Prostate gland (tissue), 2 donors: ENCODE results near the gene CRACR2A. TPM values are rescaled to one million over a fixed set of nuclear protein-coding genes. Genes with fewer than 3 reads are reported as not detected.

Experiments
- DNase-seq: peaks from one replicate; pipeline ENCODE4 v3.0.0-alpha.2; 2019; ENCODE audit warnings: low spot score
- H3K27ac ChIP-seq, 2 donors: fragments of 200-600 bp; sonication (generic); 2 replicates each; pipeline ENCODE4 v1.5.1; 2017 to 2019
- H3K27me3 ChIP-seq: fragments of 200-600 bp; sonication (generic); replicated peaks from 2 replicates; pipeline ENCODE4 v1.5.1; 2019; ENCODE audit not compliant: insufficient read depth
- H3K36me3 ChIP-seq, 2 donors: fragments of 200-600 bp; sonication (generic); 1 replicate in 1 of 2; 2 replicates in 1 of 2; pipeline versions ENCODE4 v1.5.1 to v1.8.1; 2017 to 2019
- H3K4me1 ChIP-seq: fragments of 200-600 bp; sonication (generic); replicated peaks from 2 replicates; pipeline ENCODE4 v1.5.1; 2019
- H3K4me3 ChIP-seq, 2 donors: fragments of 200-600 bp; sonication (generic); 2 replicates each; pipeline ENCODE4 v1.5.1; 2017 to 2019
- H3K9me3 ChIP-seq: fragments of 200-600 bp; sonication (generic); 2 replicates; pipeline ENCODE4 v1.5.1; 2017
- POLR2A ChIP-seq: fragments of 450-650 bp; IDR thresholded peaks from one replicate; pipeline ENCODE4 v1.6.1; 2016; ENCODE audit warnings: antibody characterized with exemption, mild to moderate bottlenecking
- POLR2AphosphoS5 ChIP-seq: sonication (generic); formaldehyde crosslinking; IDR thresholded peaks from one replicate; pipeline ENCODE4 v1.6.1; 2017; ENCODE audit warnings: antibody characterized with exemption
- WGBS: methylation state at CpG from one replicate; pipeline ENCODE4 v1.1.5; 2018; 5-methylcytosine and 5-hydroxymethylcytosine counted together
- intact Hi-C: fragments of 100-400 bp; cut with DNase I; formaldehyde crosslinking; loops from one replicate; pipeline ENCODE4 v1.14.2; 2022
- total RNA-seq, 2 donors: library from RNA; depleted of rRNA; stranded (reverse); fragments of >200 nt; gene quantifications; one replicate each; pipeline ENCODE4 v1.1.0, GENCODE V29; 2016
- TF ChIP-seq, protein P1 (sequence below), 4 experiments: fragments of 200-600 bp in 2 of 4; fragments of 450-650 bp in 2 of 4; sonication (generic) in 2 of 4; IDR thresholded peaks; 1 replicate in 3 of 4; 2 replicates in 1 of 4; pipeline ENCODE4 v1.5.1; 2016 to 2019; ENCODE audit warnings: antibody characterized with exemption in 4 of 4, mild to moderate bottlenecking in 2 of 4, moderate library complexity in 2 of 4

CRACR2A gene
- total RNA-seq, 2 donors from 2014 or later: 21.6 to 39.1 TPM

DNA sequence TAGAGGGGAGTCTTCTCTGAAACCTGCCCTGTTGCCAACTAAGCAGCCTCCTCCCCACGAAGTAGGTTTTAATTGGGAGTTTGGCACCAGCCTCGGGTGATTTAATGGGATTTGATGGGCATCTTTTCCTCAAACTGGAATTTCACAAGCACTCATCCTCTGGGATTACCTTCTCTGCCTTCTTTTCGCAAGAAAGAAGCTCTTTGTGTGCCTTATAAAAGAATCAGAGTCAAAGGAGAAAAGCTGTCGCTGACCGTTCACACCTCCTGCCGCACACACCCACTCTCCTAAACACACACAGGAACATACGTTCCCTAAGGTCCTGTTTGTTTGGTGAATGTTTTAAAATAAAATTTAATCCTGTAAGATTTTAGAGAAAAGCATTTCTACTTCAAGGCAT, 177.9 kb downstream of the CRACR2A start:
- Histone ChIP-seq H3K4me3 (no peak overlapping the region), H3K36me3 (no peaks in the 10 kb centered on the region), H3K4me1 (no peaks in the 10 kb centered on the region), H3K27ac (no peak overlapping the region), H3K27me3 (no peaks in the 10 kb centered on the region), H3K9me3 (no peaks in the 10 kb centered on the region)
- DNase-seq: no peak
- intact Hi-C loops: no loop called here
- TF ChIP-seq POLR2A: no peak
- 50% methylated on average over 7 of the region's 7 CpGs for WGBS

DNA sequence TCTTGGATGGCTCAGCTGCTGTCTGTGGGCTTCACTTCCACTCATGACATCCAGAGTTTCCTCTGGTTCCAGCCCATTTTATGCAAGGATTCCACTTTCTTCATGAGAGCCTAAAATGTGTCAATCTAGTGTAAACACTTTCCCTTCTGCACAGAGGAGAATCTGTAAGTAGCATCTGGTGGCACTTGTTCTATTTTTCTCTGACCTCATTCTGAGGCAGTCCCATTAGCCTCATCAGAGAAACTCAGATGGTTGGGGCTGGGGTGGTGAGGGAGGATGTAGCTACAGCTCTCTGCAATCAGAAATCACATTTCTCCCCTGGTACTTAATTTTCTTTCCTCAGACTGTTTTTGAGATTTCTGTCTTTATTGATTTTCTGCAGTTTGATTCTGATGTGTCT, 180.3 kb downstream of the CRACR2A start:
- no peak overlapping the region for H3K4me3 ChIP-seq
- H3K9me3 ChIP-seq: no peaks in the 10 kb centered on the region
- H3K36me3 ChIP-seq: no peaks in the 10 kb centered on the region
- H3K27ac ChIP-seq: no peak overlapping the region
- no peaks in the 10 kb centered on the region for H3K27me3 ChIP-seq
- TF ChIP-seq POLR2A: no peak
- TF ChIP-seq, protein P1, sequence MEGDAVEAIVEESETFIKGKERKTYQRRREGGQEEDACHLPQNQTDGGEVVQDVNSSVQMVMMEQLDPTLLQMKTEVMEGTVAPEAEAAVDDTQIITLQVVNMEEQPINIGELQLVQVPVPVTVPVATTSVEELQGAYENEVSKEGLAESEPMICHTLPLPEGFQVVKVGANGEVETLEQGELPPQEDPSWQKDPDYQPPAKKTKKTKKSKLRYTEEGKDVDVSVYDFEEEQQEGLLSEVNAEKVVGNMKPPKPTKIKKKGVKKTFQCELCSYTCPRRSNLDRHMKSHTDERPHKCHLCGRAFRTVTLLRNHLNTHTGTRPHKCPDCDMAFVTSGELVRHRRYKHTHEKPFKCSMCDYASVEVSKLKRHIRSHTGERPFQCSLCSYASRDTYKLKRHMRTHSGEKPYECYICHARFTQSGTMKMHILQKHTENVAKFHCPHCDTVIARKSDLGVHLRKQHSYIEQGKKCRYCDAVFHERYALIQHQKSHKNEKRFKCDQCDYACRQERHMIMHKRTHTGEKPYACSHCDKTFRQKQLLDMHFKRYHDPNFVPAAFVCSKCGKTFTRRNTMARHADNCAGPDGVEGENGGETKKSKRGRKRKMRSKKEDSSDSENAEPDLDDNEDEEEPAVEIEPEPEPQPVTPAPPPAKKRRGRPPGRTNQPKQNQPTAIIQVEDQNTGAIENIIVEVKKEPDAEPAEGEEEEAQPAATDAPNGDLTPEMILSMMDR (IDR thresholded peaks at IDR 0.05): no peak
- no peak for TF ChIP-seq POLR2AphosphoS5
- intact Hi-C loops: no loop called here
- H3K4me1 ChIP-seq: no peaks in the 10 kb centered on the region
- no peak for DNase-seq

DNA sequence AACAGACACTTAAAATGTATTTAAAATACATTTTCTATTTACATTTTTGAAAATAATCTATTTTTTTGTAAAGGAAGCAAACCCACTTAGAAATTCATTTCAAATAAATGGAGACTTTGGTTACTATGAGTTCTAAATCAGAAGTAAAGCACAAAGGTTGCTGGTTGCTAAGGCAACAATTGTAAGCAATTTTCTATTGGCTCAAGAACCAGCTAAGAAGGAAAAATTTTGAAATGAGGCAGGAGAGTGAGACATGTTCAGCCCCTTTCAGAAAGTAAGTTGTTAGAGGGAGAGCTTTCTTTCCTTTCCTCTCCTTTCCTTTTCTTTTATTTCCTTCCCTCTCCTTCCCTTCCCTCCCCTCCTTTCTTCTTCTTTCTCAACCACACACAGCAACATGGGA, 181.2 kb downstream of the CRACR2A start:
- H3K27me3 ChIP-seq: no peaks in the 10 kb centered on the region
- H3K36me3 ChIP-seq: no peaks in the 10 kb centered on the region
- no peak overlapping the region for H3K4me3 ChIP-seq
- H3K27ac ChIP-seq: no peak overlapping the region
- H3K9me3 ChIP-seq: no peaks in the 10 kb centered on the region
- DNase-seq: no peak
- no peaks in the 10 kb centered on the region for H3K4me1 ChIP-seq
- TF ChIP-seq POLR2A (no peak), POLR2AphosphoS5 (no peak)
- TF ChIP-seq, protein P1 (IDR thresholded peaks at IDR 0.05): no peak
- intact Hi-C loops: no loop called here

DNA sequence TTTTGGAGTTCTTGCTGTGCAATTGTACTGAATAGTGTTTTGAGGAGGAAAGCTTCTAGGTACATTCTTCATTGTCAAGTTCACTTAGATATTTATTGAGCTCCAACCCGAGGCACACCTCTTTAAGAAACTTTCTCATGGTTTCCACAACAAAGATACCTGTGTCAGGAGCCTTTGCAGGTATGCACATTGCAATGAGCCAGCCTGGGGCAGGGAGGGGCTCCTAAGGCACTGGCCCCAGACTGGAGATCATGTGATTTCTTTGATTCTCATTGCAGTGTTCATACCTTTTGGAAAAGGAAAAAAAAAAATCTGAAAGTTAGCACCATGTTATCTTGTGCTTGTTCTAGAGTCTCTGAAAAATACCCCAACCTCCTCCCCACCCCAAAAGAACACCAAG, 181.6 kb downstream of the CRACR2A start:
- H3K4me3 ChIP-seq: no peak overlapping the region
- no peaks in the 10 kb centered on the region for H3K27me3 ChIP-seq
- no peaks in the 10 kb centered on the region for H3K4me1 ChIP-seq
- DNase-seq: no peak
- H3K27ac ChIP-seq: no peak overlapping the region
- no peaks in the 10 kb centered on the region for H3K9me3 ChIP-seq
- WGBS: 41% methylated on average over 1 of the region's 1 CpG
- H3K36me3 ChIP-seq: no peaks in the 10 kb centered on the region
- intact Hi-C loops: no loop called here
- TF ChIP-seq, protein P1 (IDR thresholded peaks at IDR 0.05): no peak
- no peak for TF ChIP-seq POLR2A
- TF ChIP-seq POLR2AphosphoS5: no peak

DNA sequence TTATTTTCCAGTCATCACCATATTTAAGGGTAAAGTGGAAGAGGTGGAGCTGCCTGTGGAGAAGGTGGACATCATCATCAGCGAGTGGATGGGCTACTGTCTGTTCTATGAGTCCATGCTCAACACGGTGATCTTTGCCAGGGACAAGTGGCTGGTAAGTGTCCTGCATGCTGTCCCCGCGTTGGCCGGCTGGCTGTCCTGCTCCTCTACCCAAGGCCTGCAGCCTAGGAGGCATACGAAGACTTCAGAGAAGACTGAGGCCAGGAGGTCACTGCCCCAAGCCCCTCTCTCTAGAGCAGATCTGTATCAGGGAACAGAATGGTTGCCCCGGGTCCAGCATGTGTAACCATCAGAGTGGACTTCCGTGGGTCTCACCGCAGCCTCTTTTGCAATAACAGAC, 184.2 kb downstream of the CRACR2A start:
- 96% methylated on average over 9 of the region's 9 CpGs for WGBS
- TF ChIP-seq POLR2A (no peak), POLR2AphosphoS5 (no peak)
- TF ChIP-seq, protein P1 (IDR thresholded peaks at IDR 0.05): no peak
- no peak for DNase-seq
- H3K9me3 ChIP-seq: no peaks in the 10 kb centered on the region
- intact Hi-C loops: no loop called here
- no peaks in the 10 kb centered on the region for H3K4me1 ChIP-seq
- no peak overlapping the region for H3K27ac ChIP-seq
- no peak overlapping the region for H3K4me3 ChIP-seq
- no peaks in the 10 kb centered on the region for H3K27me3 ChIP-seq
- H3K36me3 ChIP-seq: no peaks in the 10 kb centered on the region
